ENCODE results near the gene PCDHA5.

Gene PCDHA5

GRCh38 chr5:140868721-140869554 lies 47.5 kb downstream of the PCDHA5 start, which contains the start of gene PCDHA11:
TSS of gene PCDHA11 (plus strand) at chr5:140868957. CDS start at chr5:140869104, 147 bp downstream.
- H3K27ac ChIP-seq, result no peak within 1 kb of the TSS
- no peak within 1 kb of the TSS for H3K4me2 ChIP-seq
- no peaks in the 10 kb centered on the region for H4K20me1 ChIP-seq
- peaks cover 25 to 40% (median 28%) of the 10 kb centered on the region in 11 experiments for H3K9me3 ChIP-seq (replicated peaks in 1 of 11)
- no peaks in the 10 kb centered on the region for H3K27me3 ChIP-seq
- no peak within 1 kb of the TSS for H3K9ac ChIP-seq
- no peaks in the 10 kb centered on the region for H3K36me3 ChIP-seq
- TF ChIP-seq Cebpa-rat (IDR thresholded peaks at IDR 0.05), result no peak
- H3K4me3 ChIP-seq, result no peak within 1 kb of the TSS
- H3K4me1 ChIP-seq, result no peaks in the 10 kb centered on the region

- Histone ChIP-seq H3K4me3 (no peak overlapping the region), H4K20me1 (no peaks in the 10 kb centered on the region), H3K9me3 (replicated peaks in 1 of 11) (peaks cover 25 to 40% (median 28%) of the 10 kb centered on the region in 11 experiments), H3K27ac (no peak overlapping the region), H3K9ac (no peak overlapping the region), H3K27me3 (no peaks in the 10 kb centered on the region), H3K4me2 (no peak overlapping the region), H3K4me1 (no peaks in the 10 kb centered on the region), H3K36me3 (no peaks in the 10 kb centered on the region)
- TF ChIP-seq Cebpa-rat (IDR thresholded peaks at IDR 0.05), result no peak
These were observed 48.1 kb downstream of the PCDHA5 start for GRCh38 chr5:140869555-140869886.

- Histone ChIP-seq H3K27me3 (no peaks in the 10 kb centered on the region), H3K4me1 (no peaks in the 10 kb centered on the region), H3K9ac (no peak overlapping the region), H3K27ac (no peak overlapping the region), H4K20me1 (no peaks in the 10 kb centered on the region), H3K4me2 (no peak overlapping the region), H3K36me3 (no peaks in the 10 kb centered on the region), H3K9me3 (replicated peaks in 1 of 11) (peaks cover 31 to 49% (median 33%) of the 10 kb centered on the region in 11 experiments), H3K4me3 (no peak overlapping the region)
- no peak for TF ChIP-seq Cebpa-rat (IDR thresholded peaks at IDR 0.05)
These were observed 49.1 kb downstream of the PCDHA5 start for GRCh38 chr5:140870221-140871201.

Measured in BLaER1 treated with 17β-estradiol and CSF1 and Interleukin-3, amounts not matched to agents 10 nM and 100 nM (cell line).